Renal pelvis (tissue), 4 donors: ENCODE results near the gene STOX1. TPM values are rescaled to one million over a fixed set of nuclear protein-coding genes. Genes with fewer than 3 reads are reported as not detected.
A peak's percentile ranks its signal among the peaks of the same experiment; 100 is the strongest.
"Not testable (repeated sequence)": the region's sequence is repeated elsewhere in the genome, so short reads cannot be mapped to it uniquely, and the experiment has no call there.

Experiments
- DNase-seq: peaks from one replicate; pipeline ENCODE4 v3.0.0-alpha.2; 2013
- polyA plus RNA-seq, 3 donors: library from polyadenylated mRNA; unstranded; fragments of 120-200 nt; gene quantifications; one replicate each; pipeline ENCODE4 v1.2.1, GENCODE V29; 2013; ENCODE audit not compliant: insufficient read length in 3 of 3

The STOX1 gene
- polyA plus RNA-seq, 3 donors: 6.0 to 10.0 (median 9.5) TPM

DNA sequence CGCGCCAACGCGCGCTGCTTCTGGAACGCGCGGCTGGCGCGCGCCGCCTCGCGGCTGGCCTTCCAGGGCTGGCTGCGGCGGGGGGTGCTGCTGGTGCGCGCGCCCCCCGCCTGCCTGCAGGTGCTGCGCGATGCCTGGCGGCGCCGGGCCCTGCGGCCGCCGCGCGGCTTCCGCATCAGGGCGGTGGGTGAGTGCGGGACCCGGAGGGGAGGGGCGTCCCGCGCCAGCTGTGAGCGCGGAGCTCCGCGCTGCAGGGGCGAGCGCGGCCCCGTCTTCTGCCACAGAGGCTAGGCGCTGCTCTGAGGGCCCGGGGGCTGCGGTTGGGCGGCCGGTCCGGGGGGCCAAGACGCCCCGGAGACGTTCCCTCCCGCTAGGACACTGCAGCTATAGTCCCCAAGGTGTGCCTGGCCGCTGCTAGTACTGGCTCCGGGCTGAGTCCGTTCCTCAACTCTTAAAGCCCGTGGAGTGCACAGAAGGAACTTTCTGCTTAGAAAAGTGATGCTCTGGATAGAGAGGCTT lies 811 bp downstream of the STOX1 start:
- peak; percentile 30 for DNase-seq

DNA sequence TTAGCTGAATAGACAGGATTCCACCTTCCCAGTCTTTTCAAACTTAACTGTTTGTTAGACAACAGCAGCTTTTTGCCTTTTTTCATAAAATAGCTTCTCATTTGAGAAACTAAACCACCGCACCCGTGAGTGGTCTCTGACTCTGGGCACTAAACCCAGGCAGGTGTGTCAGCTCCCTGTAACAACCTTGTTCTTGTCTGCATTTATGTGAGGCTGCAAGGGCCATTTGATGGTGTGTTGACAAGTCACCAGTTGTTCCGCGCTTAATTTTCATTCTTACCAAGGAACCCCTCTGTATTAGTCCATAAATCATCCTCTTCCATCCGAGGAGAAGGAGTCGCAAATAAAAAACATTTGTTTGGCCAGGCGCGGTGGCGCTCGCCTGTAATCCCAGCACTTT lies 1.5 kb downstream of the STOX1 start:
- no peak for DNase-seq

DNA sequence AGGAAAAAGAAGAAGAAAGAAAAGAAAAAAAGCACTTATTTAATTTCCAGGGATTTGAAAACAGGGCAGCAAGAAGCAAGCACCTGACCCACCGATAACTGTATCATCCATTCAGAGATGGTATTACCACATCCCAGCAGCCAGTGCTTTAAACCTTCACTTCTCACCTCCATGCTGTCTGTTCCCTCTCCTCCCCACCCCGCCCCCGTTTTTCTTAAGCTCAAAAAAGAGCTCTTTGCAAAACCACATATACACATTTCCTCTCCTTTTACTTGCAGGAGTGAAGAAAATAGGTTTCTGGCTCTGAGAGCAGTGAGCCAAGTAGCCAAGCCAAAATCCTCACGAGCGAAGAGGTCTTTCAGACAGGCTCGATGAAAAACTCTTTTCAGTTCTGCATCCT lies 2.2 kb downstream of the STOX1 start:
- no peak for DNase-seq

DNA sequence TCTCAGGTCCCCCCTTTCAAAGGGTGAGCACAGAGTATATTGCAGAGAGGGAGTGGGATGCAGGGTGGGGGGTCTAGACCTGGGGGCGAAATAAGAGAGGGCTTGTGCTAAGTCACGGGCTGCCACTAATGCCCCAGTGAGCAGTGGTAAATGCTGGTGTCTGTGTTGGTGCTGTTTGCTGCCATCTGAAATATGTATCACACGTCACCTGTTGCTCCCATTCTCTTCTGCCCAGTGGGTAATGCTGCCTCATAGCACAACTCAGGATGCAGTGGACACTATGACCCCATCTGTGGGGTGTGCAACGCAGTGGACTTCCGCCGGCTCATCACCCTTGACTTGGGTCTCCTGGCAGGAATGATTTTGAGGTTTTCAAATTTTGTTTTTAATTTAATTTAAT lies 2.6 kb downstream of the STOX1 start:
- DNase-seq: no peak

GRCh38 chr10:68831961-68832455 lies 4.7 kb downstream of the STOX1 start:
- no peak for DNase-seq

DNA sequence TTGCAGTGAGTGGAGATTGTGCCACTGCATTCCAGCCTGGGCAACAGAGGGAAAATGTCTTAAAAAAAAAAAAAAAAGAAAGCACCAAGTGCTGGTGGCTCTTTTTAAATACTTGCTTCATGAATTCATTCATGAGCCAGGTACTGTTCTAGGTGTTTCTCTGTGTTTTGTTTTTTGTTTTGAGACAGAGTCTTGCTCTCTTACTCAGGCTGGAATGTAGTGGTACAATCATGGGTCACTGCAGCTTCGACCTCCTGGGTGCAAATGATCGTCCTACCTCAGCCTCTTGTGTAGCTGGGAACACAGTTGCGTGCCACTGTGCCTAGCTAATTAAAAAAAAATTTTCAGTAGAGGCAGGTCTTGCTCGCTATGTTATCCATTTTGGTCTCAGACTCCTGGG lies 5.3 kb downstream of the STOX1 start:
- DNase-seq: no peak

DNA sequence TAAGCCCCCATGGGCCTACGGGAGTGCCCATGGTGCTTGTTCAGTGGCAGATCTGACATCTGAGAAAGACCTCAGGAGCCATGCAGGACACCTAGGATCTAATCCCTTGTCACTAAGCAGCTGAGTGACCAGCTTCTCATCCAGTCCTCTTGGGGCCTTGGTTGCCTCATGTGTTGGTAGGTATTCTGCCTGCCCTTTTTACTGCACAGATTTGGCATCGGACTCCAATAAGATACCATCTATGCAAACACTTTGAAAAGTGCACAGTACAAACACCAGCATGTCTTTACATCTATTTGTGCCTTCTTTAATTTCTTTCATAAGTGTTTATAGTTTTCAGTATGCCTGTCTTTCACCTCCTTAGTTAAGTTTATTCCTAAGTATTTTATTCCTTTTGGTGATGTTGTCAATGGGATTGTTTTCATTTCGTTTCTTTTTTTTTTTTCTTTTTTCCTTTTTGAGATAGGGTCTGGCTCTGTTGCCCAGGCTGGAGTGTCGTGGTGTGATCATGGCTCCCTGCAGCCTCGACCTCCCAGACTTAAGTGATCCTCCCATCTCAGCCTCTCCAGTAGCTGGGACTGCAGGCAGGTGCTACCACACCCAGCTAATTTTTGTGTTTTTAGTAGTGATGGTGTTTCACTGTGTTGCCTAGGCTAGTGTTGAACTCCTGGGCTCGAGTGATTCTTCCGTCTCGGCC lies 10.4 kb downstream of the STOX1 start:
- no peak for DNase-seq

DNA sequence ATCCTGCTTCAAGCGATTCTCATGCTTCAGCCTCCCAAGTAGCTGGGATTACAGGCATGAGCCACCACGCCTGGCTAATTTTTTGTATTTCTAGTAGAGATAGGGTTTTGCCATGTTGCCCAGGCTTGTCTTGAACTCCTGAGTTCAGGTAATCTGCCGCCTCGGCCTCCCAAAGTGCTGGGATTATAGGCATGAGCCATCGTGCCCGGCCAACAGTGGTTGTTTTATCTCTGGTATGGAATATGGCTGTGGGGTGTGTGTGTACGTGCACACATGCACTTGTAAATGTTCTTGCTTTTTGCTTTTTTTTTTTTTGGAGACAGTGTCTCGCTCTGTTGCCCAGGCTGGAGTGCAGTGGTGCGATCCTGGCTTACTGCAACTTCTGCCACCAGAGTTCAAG lies 13.3 kb downstream of the STOX1 start:
- DNase-seq: not testable (repeated sequence)

GRCh38 chr10:68848281-68848680 lies 20.9 kb downstream of the STOX1 start:
- no peak for DNase-seq

GRCh38 chr10:68848806-68849205 lies 21.5 kb downstream of the STOX1 start:
- no peak for DNase-seq

- DNase-seq: no peak
Observed at GRCh38 chr10:68856352-68856751, 29.0 kb downstream of the STOX1 start.

- DNase-seq: no peak
Observed at GRCh38 chr10:68857005-68857404, 29.7 kb downstream of the STOX1 start.

- DNase-seq: no peak
Observed at GRCh38 chr10:68861253-68861652, 33.9 kb downstream of the STOX1 start.

- DNase-seq: no peak
Observed at GRCh38 chr10:68864611-68865010, 37.3 kb downstream of the STOX1 start.

DNA sequence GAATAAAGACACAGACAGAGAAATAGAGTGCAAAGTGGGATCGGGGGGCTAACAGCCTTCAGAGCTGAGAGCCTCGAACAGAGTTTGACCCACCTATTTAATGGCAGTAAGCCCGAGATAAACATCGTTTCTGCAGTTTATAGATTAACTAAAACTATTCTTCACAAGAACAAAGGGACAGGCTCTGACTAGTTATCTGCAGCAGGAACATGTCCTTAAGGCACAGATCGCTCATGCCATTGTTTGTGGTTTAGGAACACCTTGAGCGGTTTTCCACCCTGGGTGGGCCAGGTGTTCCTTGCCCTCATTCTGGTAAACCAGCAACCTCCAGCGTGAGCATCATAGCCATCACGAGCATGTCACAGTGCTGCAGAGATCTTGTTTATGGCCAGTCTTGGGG lies 40.8 kb downstream of the STOX1 start:
- not testable (repeated sequence) for DNase-seq

- no peak for DNase-seq
Observed at GRCh38 chr10:68869623-68870022, 42.3 kb downstream of the STOX1 start.

GRCh38 chr10:68870061-68870460 lies 42.7 kb downstream of the STOX1 start:
- no peak for DNase-seq

- DNase-seq: no peak
Observed at GRCh38 chr10:68870545-68871104, 43.3 kb downstream of the STOX1 start.

GRCh38 chr10:68871105-68871711 lies 43.9 kb downstream of the STOX1 start:
- DNase-seq: no peak

DNA sequence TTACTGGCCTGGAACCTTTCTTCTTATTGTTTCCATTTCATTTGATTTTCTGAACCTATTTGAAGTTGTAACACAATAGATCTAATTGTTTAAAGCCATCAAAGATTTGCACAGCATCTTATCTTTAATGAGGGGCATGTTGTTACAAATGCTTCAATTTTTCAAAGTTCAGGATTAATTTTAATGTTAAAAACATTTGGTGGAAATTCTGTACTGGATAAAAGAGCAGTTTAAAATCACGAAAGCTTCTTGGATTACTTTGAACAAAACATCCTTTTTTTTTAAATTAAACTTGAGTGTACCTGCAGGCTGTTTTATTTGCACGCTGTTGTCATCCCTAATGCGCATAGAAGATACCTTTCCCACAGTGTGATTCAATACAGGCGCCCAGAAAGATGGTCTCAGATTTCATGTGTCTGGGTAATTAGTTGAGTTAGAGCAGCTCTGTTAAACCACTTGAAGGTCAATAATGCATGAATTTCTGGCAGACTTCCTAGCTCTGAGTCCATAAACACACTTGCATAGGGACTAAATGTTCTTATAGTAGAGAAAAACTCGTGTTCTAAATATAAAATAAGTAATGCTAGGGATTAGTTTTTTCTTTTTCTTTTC lies 44.5 kb downstream of the STOX1 start:
- DNase-seq: peak; percentile 90

DNA sequence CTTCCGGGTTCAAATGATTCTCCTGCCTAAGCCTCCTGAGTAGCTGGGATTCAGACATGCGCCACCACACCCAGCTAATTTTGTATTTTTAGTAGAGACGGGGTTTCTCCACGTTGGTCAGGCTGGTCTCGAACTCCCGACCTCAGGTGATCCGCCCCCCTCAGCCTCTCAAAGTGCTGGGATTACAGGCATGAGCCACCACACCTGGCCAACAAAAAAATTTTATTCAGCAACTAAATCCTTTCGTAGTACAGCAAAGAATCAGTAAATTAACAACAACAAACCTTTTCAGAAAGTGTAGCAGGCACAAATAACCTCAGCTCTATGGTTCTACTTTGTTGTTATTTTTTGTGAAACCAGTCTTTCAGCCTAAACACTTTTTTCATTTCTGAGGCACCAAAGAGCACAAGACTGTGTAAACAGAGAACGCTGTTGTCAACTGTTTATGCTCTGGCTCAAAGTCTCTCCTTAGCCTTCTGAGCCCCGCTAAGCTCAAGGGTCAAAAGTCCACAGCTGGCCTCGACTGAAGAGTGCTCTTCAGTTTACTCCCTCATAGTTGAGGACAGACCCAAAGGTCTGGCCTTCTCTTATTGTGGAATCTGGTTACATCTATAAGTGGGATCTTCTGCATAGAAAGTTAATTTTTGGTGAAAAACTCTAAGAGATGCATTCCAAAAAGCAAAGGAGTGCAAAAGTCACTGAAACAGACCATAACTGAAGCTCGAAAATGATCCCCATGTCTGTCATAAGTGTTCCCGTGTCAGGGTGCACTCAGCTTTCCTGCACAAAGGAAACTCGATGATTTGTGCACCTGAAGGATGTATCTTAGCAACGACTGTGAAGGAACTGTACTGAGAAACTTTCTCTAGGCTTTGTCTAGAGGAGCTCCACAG lies 49.2 kb downstream of the STOX1 start:
- DNase-seq: peak; percentile 71
